HCT116 (cell line): ENCODE results near the gene MSI2. TPM values are rescaled to one million over a fixed set of nuclear protein-coding genes. Genes with fewer than 3 reads are reported as not detected.

Experiments used
- ATAC-seq: fragments of 200-7000 bp; cut with Tn5 transposase; 2 replicates; pipeline ENCODE4 v1.9.1; 2020; ENCODE audit warnings: mild to moderate bottlenecking, moderate library complexity
- BruUV-seq: library from RNA; stranded (reverse); fragments of 400-500 nt; replicated peaks from 2 replicates; lab custom pipeline; 2021; lab: Mats Ljungman, UMichigan
- CTCF ChIA-PET: fragments of 300-600 bp; sonication (Branson Sonifier 250); formaldehyde crosslinking; loops from one replicate; lab custom pipeline; 2021; ENCODE audit warnings: antibody characterized with exemption; lab: Charles Lee
- POLR2A ChIA-PET: fragments of 300-600, 350-600 bp; sonication (Branson Sonifier 250); formaldehyde crosslinking; loops from one replicate; lab custom pipeline; 2021; ENCODE audit warnings: antibody characterized with exemption; lab: Charles Lee
- RAD21 ChIA-PET, 2 experiments: fragments of 300-600 bp; sonication (Branson Sonifier 250); formaldehyde crosslinking; loops; one replicate each; lab custom pipeline; 2023; ENCODE audit warnings: low total read pairs in 2 of 2; ENCODE audit not compliant: uncharacterized antibody in 2 of 2, unreplicated experiment in 2 of 2, low non-redundant PET in 1 of 2; lab: Charles Lee
- DNase-seq: peaks from one replicate; pipeline ENCODE4 v3.0.0-alpha.2; 2010; ENCODE audit warnings: low read depth, low spot score
- H2AFZ ChIP-seq: fragments of 200-600 bp; shearing (Covaris generic), sonication (generic); 2 replicates; pipeline ENCODE4 v1.6.1; 2017; ENCODE audit warnings: low read depth, mixed run types, mixed read lengths, antibody characterized with exemption, low read length; ENCODE audit not compliant: poor library complexity, severe bottlenecking
- H3K27ac ChIP-seq: 2 replicates; pipeline ENCODE4 v1.5.1; 2012; ENCODE audit warnings: low read depth, low read length
- H3K27me3 ChIP-seq: fragments of 200-600 bp; sonication (generic); 2 replicates; pipeline ENCODE4 v1.6.1; 2016; ENCODE audit warnings: mixed run types, low read length, mixed read lengths; ENCODE audit not compliant: insufficient read depth
- H3K36me3 ChIP-seq, 2 experiments: fragments of 200-500 bp in 1 of 2; fragments of 200-600 bp in 1 of 2; sonication (Bioruptor generic) in 1 of 2; sonication (generic) in 1 of 2; 2 replicates each; pipeline versions ENCODE4 v1.5.1 to v1.6.1; 2014 to 2016; ENCODE audit warnings: low read length in 2 of 2, inconsistent platforms in 1 of 2, mixed read lengths in 1 of 2, mixed run types in 1 of 2; ENCODE audit not compliant: insufficient read depth in 2 of 2, control insufficient read depth in 1 of 2
- H3K4me1 ChIP-seq, 2 experiments: fragments of 200-600 bp in 1 of 2; sonication (generic) in 1 of 2; 2 replicates each; pipeline versions ENCODE4 v1.5.1 to v1.6.1; 2012 to 2017; ENCODE audit warnings: low read length in 2 of 2, inconsistent platforms in 1 of 2, mild to moderate bottlenecking in 1 of 2, mixed read lengths in 1 of 2, mixed run types in 1 of 2, moderate library complexity in 1 of 2; ENCODE audit not compliant: insufficient read depth in 2 of 2, control insufficient read depth in 1 of 2
- H3K4me2 ChIP-seq: fragments of 200-600 bp; sonication (generic); 2 replicates; pipeline ENCODE4 v1.6.1; 2017; ENCODE audit warnings: mixed run types, low read length, mixed read lengths
- H3K4me3 ChIP-seq, 2 experiments: fragments of 200-600 bp in 1 of 2; sonication (generic) in 1 of 2; replicated peaks in 1 of 2; 2 replicates each; pipeline ENCODE4 v1.5.1; 2011 to 2016; ENCODE audit warnings: low read length in 2 of 2, control low read depth in 1 of 2, low read depth in 1 of 2, mild to moderate bottlenecking in 1 of 2, mixed read lengths in 1 of 2, mixed run types in 1 of 2
- H3K79me2 ChIP-seq: fragments of 200-600 bp; sonication (generic); 2 replicates; pipeline ENCODE4 v1.6.1; 2017; ENCODE audit warnings: mild to moderate bottlenecking, mixed run types, low read length, moderate library complexity, mixed read lengths; ENCODE audit not compliant: insufficient read depth
- H3K9ac ChIP-seq: fragments of 200-600 bp; sonication (generic); 2 replicates; pipeline ENCODE4 v1.6.1; 2016; ENCODE audit warnings: low read length, mixed read lengths
- H3K9me2 ChIP-seq: fragments of 200-600 bp; sonication (generic), shearing (Covaris generic); 2 replicates; pipeline ENCODE4 v1.6.1; 2017; ENCODE audit warnings: mixed run types, mild to moderate bottlenecking, moderate library complexity; ENCODE audit not compliant: insufficient read depth
- H3K9me3 ChIP-seq, 2 experiments: fragments of 200-500 bp in 1 of 2; fragments of 200-600 bp in 1 of 2; sonication (Bioruptor generic) in 1 of 2; sonication (generic) in 1 of 2; 2 replicates each; pipeline ENCODE4 v1.6.1; 2014 to 2017; ENCODE audit warnings: low read length in 2 of 2, mixed read lengths in 2 of 2, inconsistent platforms in 1 of 2, low read depth in 1 of 2, mild to moderate bottlenecking in 1 of 2, mixed run types in 1 of 2, moderate library complexity in 1 of 2; ENCODE audit not compliant: control insufficient read depth in 1 of 2, insufficient read depth in 1 of 2
- H4K20me1 ChIP-seq: fragments of 200-600 bp; sonication (generic), shearing (Covaris generic); 2 replicates; pipeline ENCODE4 v1.6.1; 2017; ENCODE audit warnings: mixed run types, mild to moderate bottlenecking, moderate library complexity; ENCODE audit not compliant: insufficient read depth
- ATF3 ChIP-seq: IDR thresholded peaks from 2 replicates; pipeline ENCODE4 v1.6.1; 2012
- CTCF ChIP-seq, 3 experiments: fragments of 200-600 bp in 1 of 3; sonication (generic) in 1 of 3; IDR thresholded peaks in 2 of 3; conservative IDR thresholded peaks in 1 of 3; 2 replicates each; pipeline ENCODE4 v1.5.1; 2012 to 2017; ENCODE audit warnings: low read depth in 2 of 3, low read length in 2 of 3, antibody characterized with exemption in 1 of 3, borderline replicate concordance in 1 of 3, control low read depth in 1 of 3, mild to moderate bottlenecking in 1 of 3, mixed read lengths in 1 of 3, mixed run types in 1 of 3, moderate library complexity in 1 of 3; ENCODE audit not compliant: insufficient read depth in 1 of 3
- ELF1 ChIP-seq: IDR thresholded peaks from 2 replicates; pipeline ENCODE4 v1.6.1; 2012; ENCODE audit warnings: low read depth, borderline replicate concordance
- FOSL1 ChIP-seq: IDR thresholded peaks from 2 replicates; pipeline ENCODE4 v1.6.1; 2012; ENCODE audit warnings: low read depth
- JUND ChIP-seq: IDR thresholded peaks from 2 replicates; pipeline ENCODE4 v1.6.1; 2012
- MAX ChIP-seq: IDR thresholded peaks from 2 replicates; pipeline ENCODE4 v1.6.1; 2012
- POLR2AphosphoS5 ChIP-seq: IDR thresholded peaks from 2 replicates; pipeline ENCODE4 v1.6.1; 2011; ENCODE audit warnings: mild to moderate bottlenecking, low read depth, low read length, moderate library complexity
- SP1 ChIP-seq: IDR thresholded peaks from 2 replicates; pipeline ENCODE4 v1.6.1; 2012; ENCODE audit warnings: low read depth
- TCF7L2 ChIP-seq: IDR thresholded peaks from 2 replicates; pipeline ENCODE4 v1.7.0; 2011; ENCODE audit warnings: borderline replicate concordance, inconsistent platforms; ENCODE audit not compliant: insufficient read depth, insufficient read length; ENCODE audit errors: extremely low read depth
- YY1 ChIP-seq: IDR thresholded peaks from 2 replicates; pipeline ENCODE4 v1.6.1; 2011; ENCODE audit warnings: low read length, low read depth, moderate library complexity, mild to moderate bottlenecking; ENCODE audit not compliant: insufficient replicate concordance; ENCODE audit errors: extremely low read depth
- ZBTB33 ChIP-seq: IDR thresholded peaks from 2 replicates; pipeline ENCODE4 v1.6.1; 2011; ENCODE audit warnings: mild to moderate bottlenecking, low read length, moderate library complexity; ENCODE audit not compliant: insufficient replicate concordance; ENCODE audit errors: extremely low read depth
- ZFX ChIP-seq: fragments of 450-650 bp; IDR thresholded peaks from 2 replicates; pipeline ENCODE4 v1.6.1; 2017
- intact Hi-C: fragments of 100-400 bp; cut with micrococcal nuclease; formaldehyde crosslinking; loops from 2 replicates; pipeline ENCODE4 v1.10.0; 2022
- total RNA-seq: library from RNA; stranded (reverse); gene quantifications from one replicate; pipeline ENCODE4 v1.2.1, GENCODE V29; 2021; ENCODE audit not compliant: unreplicated experiment

Gene MSI2
- total RNA-seq, 1 experiment from 2014 or later: 137 TPM

- H4K20me1 ChIP-seq: no peaks in the 10 kb centered on the region
- CTCF ChIA-PET: interaction anchor here (1.9 kb wide), 1 partner anchor 35 kb away, joined by 6 read pairs; no protein-coding TSS in a partner anchor
- no peak for DNase-seq
- POLR2A ChIA-PET: no interaction called here
- no peaks in the 10 kb centered on the region for H3K9me3 ChIP-seq
- H3K79me2 ChIP-seq: no peaks in the 10 kb centered on the region
- H3K9me2 ChIP-seq: no peaks in the 10 kb centered on the region
- RAD21 ChIA-PET: no interaction called here
- H3K4me3 ChIP-seq: no peak overlapping the region
- no peak overlapping the region for H3K9ac ChIP-seq
- no peaks in the 10 kb centered on the region for H3K4me1 ChIP-seq
- intact Hi-C loops: no loop called here
- H3K36me3 ChIP-seq: peaks cover 0 to 5% of the 10 kb centered on the region in 2 experiments; a peak in 1 of 4 replicates
- H3K4me2 ChIP-seq: no peak overlapping the region
- TF ChIP-seq ZBTB33 (no peak), TCF7L2 (no peak), ZFX (no peak), FOSL1 (no peak), YY1 (no peak), SP1 (no peak), ELF1 (no peak), MAX (no peak), ATF3 (no peak), POLR2AphosphoS5 (no peak), CTCF (IDR thresholded peaks at IDR 0.05 in 2 of 3, conservative IDR thresholded peaks at IDR 0.05 in 1 of 3; ENCODE audit: borderline replicate concordance in 1 of 3, insufficient read depth in 1 of 3, low read depth in 2 of 3, low read length in 2 of 3) (no peak), JUND (no peak)
- TF ChIP-seq, all 23 proteins: peak for 0
- no peak overlapping the region for H2AFZ ChIP-seq
- no peak overlapping the region for H3K27ac ChIP-seq
- no peak for ATAC-seq
- no peaks in the 10 kb centered on the region for H3K27me3 ChIP-seq
- BruUV-seq: no TSS peak
Measured at GRCh38 chr17:57636985-57637665, 380.8 kb downstream of the MSI2 start.
